ENCODE results near the gene CABP1. TPM values are rescaled to one million over a fixed set of nuclear protein-coding genes. Genes with fewer than 3 reads are reported as not detected.

CABP1 gene
- total and polyA plus RNA-seq, 10 of the 15 experiments (the other 5 are each of a cell fraction or from before 2014, with no cell fraction given), result 0.16 to 2.4 (median 0.80) TPM; not detected in 2

GRCh38 chr12:120700886-120701285 is 60.5 kb downstream of the CABP1 start:
- in situ Hi-C loops (cut with MboI), result no loop called here
- H3K36me3 ChIP-seq (ENCODE audit: control insufficient read depth in 2 of 2, insufficient read depth in 2 of 2, low read length in 1 of 2), result peaks cover 27 to 31% of the 10 kb centered on the region in 2 experiments
- TF ChIP-seq, protein P1, sequence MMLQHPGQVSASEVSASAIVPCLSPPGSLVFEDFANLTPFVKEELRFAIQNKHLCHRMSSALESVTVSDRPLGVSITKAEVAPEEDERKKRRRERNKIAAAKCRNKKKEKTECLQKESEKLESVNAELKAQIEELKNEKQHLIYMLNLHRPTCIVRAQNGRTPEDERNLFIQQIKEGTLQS (IDR thresholded peaks at IDR 0.05; ENCODE audit: borderline replicate concordance, extremely low read depth, low read depth, low read length), result no peak
- no peak for TF ChIP-seq SUZ12 (IDR thresholded peaks at IDR 0.05; ENCODE audit: unreplicated experiment)
- no peak for TF ChIP-seq YBX1 (IDR thresholded peaks at IDR 0.05)
- TF ChIP-seq BCL3 (IDR thresholded peaks at IDR 0.05; ENCODE audit: borderline replicate concordance, insufficient read depth, low read depth, low read length, poor library complexity, severe bottlenecking), result no peak
- TF ChIP-seq KDM1A (IDR thresholded peaks at IDR 0.05; ENCODE audit: borderline replicate concordance), result no peak
- TF ChIP-seq ZBTB33 (IDR thresholded peaks at IDR 0.05), result no peak
- TF ChIP-seq BMI1 (IDR thresholded peaks at IDR 0.05; ENCODE audit: borderline replicate concordance), result no peak
- no peak for TF ChIP-seq ASH2L (IDR thresholded peaks at IDR 0.05; ENCODE audit: borderline replicate concordance, low read depth)
- TF ChIP-seq, protein P2, sequence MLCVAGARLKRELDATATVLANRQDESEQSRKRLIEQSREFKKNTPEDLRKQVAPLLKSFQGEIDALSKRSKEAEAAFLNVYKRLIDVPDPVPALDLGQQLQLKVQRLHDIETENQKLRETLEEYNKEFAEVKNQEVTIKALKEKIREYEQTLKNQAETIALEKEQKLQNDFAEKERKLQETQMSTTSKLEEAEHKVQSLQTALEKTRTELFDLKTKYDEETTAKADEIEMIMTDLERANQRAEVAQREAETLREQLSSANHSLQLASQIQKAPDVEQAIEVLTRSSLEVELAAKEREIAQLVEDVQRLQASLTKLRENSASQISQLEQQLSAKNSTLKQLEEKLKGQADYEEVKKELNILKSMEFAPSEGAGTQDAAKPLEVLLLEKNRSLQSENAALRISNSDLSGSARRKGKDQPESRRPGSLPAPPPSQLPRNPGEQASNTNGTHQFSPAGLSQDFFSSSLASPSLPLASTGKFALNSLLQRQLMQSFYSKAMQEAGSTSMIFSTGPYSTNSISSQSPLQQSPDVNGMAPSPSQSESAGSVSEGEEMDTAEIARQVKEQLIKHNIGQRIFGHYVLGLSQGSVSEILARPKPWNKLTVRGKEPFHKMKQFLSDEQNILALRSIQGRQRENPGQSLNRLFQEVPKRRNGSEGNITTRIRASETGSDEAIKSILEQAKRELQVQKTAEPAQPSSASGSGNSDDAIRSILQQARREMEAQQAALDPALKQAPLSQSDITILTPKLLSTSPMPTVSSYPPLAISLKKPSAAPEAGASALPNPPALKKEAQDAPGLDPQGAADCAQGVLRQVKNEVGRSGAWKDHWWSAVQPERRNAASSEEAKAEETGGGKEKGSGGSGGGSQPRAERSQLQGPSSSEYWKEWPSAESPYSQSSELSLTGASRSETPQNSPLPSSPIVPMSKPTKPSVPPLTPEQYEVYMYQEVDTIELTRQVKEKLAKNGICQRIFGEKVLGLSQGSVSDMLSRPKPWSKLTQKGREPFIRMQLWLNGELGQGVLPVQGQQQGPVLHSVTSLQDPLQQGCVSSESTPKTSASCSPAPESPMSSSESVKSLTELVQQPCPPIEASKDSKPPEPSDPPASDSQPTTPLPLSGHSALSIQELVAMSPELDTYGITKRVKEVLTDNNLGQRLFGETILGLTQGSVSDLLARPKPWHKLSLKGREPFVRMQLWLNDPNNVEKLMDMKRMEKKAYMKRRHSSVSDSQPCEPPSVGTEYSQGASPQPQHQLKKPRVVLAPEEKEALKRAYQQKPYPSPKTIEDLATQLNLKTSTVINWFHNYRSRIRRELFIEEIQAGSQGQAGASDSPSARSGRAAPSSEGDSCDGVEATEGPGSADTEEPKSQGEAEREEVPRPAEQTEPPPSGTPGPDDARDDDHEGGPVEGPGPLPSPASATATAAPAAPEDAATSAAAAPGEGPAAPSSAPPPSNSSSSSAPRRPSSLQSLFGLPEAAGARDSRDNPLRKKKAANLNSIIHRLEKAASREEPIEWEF (IDR thresholded peaks at IDR 0.05; ENCODE audit: insufficient replicate concordance, low read depth, low read length), result no peak
- TF ChIP-seq EED (IDR thresholded peaks at IDR 0.05; ENCODE audit: low read depth), result no peak
- no peak for TF ChIP-seq RFX5 (IDR thresholded peaks at IDR 0.05; ENCODE audit: low read depth, low read length)
- TF ChIP-seq ATF2 (IDR thresholded peaks at IDR 0.05; ENCODE audit: low read length), result no peak

More at GRCh38 chr12:120700886-120701285, 60.5 kb downstream of the CABP1 start:
- Histone ChIP-seq H3K27me3 (replicated peaks in 1 of 2; ENCODE audit: control insufficient read depth in 2 of 2, insufficient read depth in 2 of 2, low read length in 1 of 2) (no peaks in the 10 kb centered on the region), H3K4me3 (no peak overlapping the region), H3K9me3 (replicated peaks; ENCODE audit: control insufficient read depth, insufficient read depth, low read length) (no peaks in the 10 kb centered on the region), H4K20me1 (ENCODE audit: control insufficient read depth, insufficient read depth) (no peaks in the 10 kb centered on the region), H3K79me2 (ENCODE audit: control insufficient read depth, insufficient read depth, low read length) (no peaks in the 10 kb centered on the region), H3K4me2 (ENCODE audit: control insufficient read depth, insufficient read depth) (no peak overlapping the region), H3K4me1 (ENCODE audit: control insufficient read depth, insufficient read depth, low read length) (no peaks in the 10 kb centered on the region), H3K27ac (ENCODE audit: control insufficient read depth, insufficient read depth) (no peak overlapping the region), H3K9ac (ENCODE audit: control insufficient read depth, insufficient read depth, low read length) (no peak overlapping the region), H2AFZ (ENCODE audit: control insufficient read depth, low read depth, low read length) (no peak overlapping the region)
- FAIRE-seq (peak; percentile 54), DNase-seq (ENCODE audit: low read depth, low spot score) (no peak), ATAC-seq (no peak)
- POLR2A ChIA-PET, result interaction anchor here (1.0 to 4.0 kb wide), 3 partner anchors 8 to 11 kb away, joined by 3 to 21 read pairs (median 7); partner anchors contain the start of gene UNC119B
- 98% methylated on average over 5 of the region's 5 CpGs for WGBS (ENCODE audit: insufficient coverage, insufficient replicate concordance, low lambda C conversion rate, missing lambda C conversion rate)
- SMC1A ChIA-PET (ENCODE audit: uncharacterized antibody, unreplicated experiment), result interaction anchor here (0.7 to 1.8 kb wide), 4 partner anchors 11 to 195 kb away, joined by 3 to 6 read pairs (median 4); no protein-coding TSS in a partner anchor
- intact Hi-C loops (cut with micrococcal nuclease; ENCODE audit: unreplicated experiment), result no loop called here
- CTCF ChIA-PET, result interaction anchor here (1.3 to 3.9 kb wide), 3 partner anchors 11 to 51 kb away, joined by 3 to 18 read pairs (median 4); no protein-coding TSS in a partner anchor
- BruUV-seq (replicated peaks), result no TSS peak
- RAD21 ChIA-PET (ENCODE audit: unreplicated experiment), result interaction anchor here (1.2 kb wide), 2 partner anchors 54 to 118 kb away, joined by 3 read pairs; no protein-coding TSS in a partner anchor
